Measurements from ENCODE around the gene PLPP1.

PLPP1 gene

GRCh38 chr5:55534436-55535198, at the start of gene PLPP1:
TSS of gene PLPP1 (minus strand) at chr5:55534964. CDS start at chr5:55534629, 335 bp downstream.
- DNase-seq (ENCODE audit: low read depth in 2 of 2) = peak; percentile 64 to 83

GRCh38 chr5:55583578-55583977, 48.8 kb upstream of the PLPP1 start:
- no peak for DNase-seq (ENCODE audit: low read depth in 2 of 2)

GRCh38 chr5:55582256-55582655, 47.5 kb upstream of the PLPP1 start:
- DNase-seq (ENCODE audit: low read depth in 2 of 2) = no peak

- DNase-seq (ENCODE audit: low read depth in 2 of 2) = no peak
These were observed 45.3 kb upstream of the PLPP1 start for GRCh38 chr5:55580042-55580441.

GRCh38 chr5:55578771-55579170, 44.0 kb upstream of the PLPP1 start:
- no peak for DNase-seq (ENCODE audit: low read depth in 2 of 2)

GRCh38 chr5:55577353-55578060, 42.7 kb upstream of the PLPP1 start:
- DNase-seq (ENCODE audit: low read depth in 2 of 2) = no peak

- no peak for DNase-seq (ENCODE audit: low read depth in 2 of 2)
These were observed 41.9 kb upstream of the PLPP1 start for GRCh38 chr5:55576661-55577060.

- no peak for DNase-seq (ENCODE audit: low read depth in 2 of 2)
These were observed 41.2 kb upstream of the PLPP1 start for GRCh38 chr5:55575815-55576583.

GRCh38 chr5:55572600-55572999, 37.8 kb upstream of the PLPP1 start:
- DNase-seq (ENCODE audit: low read depth in 2 of 2) = no peak

GRCh38 chr5:55572020-55572419, 37.3 kb upstream of the PLPP1 start:
- no peak for DNase-seq (ENCODE audit: low read depth in 2 of 2)

GRCh38 chr5:55570570-55570969, 35.8 kb upstream of the PLPP1 start:
- DNase-seq (ENCODE audit: low read depth in 2 of 2) = no peak

GRCh38 chr5:55570026-55570425, 35.3 kb upstream of the PLPP1 start:
- DNase-seq (ENCODE audit: low read depth in 2 of 2) = no peak

GRCh38 chr5:55569513-55569865, 34.7 kb upstream of the PLPP1 start:
- no peak for DNase-seq (ENCODE audit: low read depth in 2 of 2)

- DNase-seq (ENCODE audit: low read depth in 2 of 2) = no peak
These were observed 34.1 kb upstream of the PLPP1 start for GRCh38 chr5:55568654-55569512.

GRCh38 chr5:55564721-55565120, 30.0 kb upstream of the PLPP1 start:
- no peak for DNase-seq (ENCODE audit: low read depth in 2 of 2)

GRCh38 chr5:55558484-55558883, 23.7 kb upstream of the PLPP1 start:
- DNase-seq (ENCODE audit: low read depth in 2 of 2) = no peak

GRCh38 chr5:55557123-55557522, 22.4 kb upstream of the PLPP1 start:
- DNase-seq (ENCODE audit: low read depth in 2 of 2) = no peak

- DNase-seq (ENCODE audit: low read depth in 2 of 2) = no peak
These were observed 19.9 kb upstream of the PLPP1 start for GRCh38 chr5:55554585-55555202.

GRCh38 chr5:55551904-55552303, 17.1 kb upstream of the PLPP1 start:
- no peak for DNase-seq (ENCODE audit: low read depth in 2 of 2)

GRCh38 chr5:55551358-55551757, 16.6 kb upstream of the PLPP1 start:
- no peak for DNase-seq (ENCODE audit: low read depth in 2 of 2)

GRCh38 chr5:55547781-55548180, 13.0 kb upstream of the PLPP1 start:
- DNase-seq (ENCODE audit: low read depth in 2 of 2) = no peak

Measured in stimulated activated CD8-positive, alpha-beta memory T cell treated with anti-CD3 and anti-CD28 coated beads, Interleukin-2, amount 100 ng/mL, for 48 hours (primary cell).